ENCODE results near the gene TEX101. TPM values are rescaled to one million over a fixed set of nuclear protein-coding genes. Genes with fewer than 3 reads are reported as not detected.

The TEX101 gene, protein sequence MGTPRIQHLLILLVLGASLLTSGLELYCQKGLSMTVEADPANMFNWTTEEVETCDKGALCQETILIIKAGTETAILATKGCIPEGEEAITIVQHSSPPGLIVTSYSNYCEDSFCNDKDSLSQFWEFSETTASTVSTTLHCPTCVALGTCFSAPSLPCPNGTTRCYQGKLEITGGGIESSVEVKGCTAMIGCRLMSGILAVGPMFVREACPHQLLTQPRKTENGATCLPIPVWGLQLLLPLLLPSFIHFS
- not detected in 2 replicates for total RNA-seq

DNA sequence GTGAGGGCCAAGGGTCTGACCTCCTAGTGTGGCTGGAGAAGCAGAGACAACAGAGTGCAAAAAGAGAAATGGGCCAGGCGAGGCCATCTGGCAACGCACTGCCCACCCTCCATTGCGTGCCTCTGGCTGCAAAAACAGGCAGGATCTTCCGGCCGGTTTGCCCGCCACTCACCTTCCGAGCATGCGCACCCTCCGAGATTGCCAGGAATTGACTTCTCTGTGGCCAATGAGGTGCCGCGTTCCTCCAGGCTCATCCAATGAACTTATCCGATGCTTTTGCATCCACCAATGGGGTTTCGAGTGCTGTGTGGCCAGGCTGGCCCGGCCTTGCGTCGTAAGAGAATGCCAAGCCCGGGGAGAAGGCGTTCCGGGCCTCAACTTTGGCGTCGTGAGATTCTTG, at the start of gene TEX101:
TEX101 (plus strand) TSS at position 337 of the 400 bp plus-strand sequence. CDS start 1,030 bp downstream, outside the sequence.

DNA sequence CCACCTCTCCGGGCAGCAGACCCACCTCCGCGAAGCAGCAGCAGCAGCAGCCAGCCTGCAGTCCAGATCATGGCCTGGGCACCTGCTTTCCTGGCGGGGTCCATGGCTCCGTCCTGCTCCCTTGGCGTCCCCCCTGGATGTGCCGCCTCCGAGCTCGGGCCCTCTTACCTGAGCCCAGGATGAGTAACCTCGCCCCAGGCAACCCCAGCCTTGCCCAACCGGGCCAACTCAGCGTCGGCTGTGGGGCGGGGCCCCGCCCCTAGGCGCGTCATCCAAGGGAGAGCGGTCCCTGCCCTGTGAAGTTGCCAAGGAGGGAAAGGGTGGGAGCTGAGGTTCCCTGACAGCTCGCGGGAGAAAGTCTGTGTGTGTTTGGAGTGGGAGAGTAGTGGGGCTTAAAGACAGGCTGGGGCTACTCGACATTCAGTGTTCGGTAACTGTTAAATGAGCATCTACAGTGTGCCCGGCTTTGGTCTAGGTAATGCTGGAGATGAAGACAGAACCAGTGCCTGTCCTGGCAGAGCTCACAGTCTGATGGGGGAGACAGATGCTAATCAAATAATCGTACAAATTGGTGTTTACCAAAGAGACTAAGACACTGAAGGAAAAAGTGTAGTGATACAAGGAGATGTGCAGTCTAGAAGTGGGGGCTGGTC, 50.9 kb downstream of the TEX101 start, which contains the start of gene LYPD3:
LYPD3 (minus strand) TSS at position 141 of the 653 bp plus-strand sequence; CDS start at position 104, 37 bp downstream.

Other genes with a start within 250 kb of the TEX101 start
- gene PSG5, start 228.4 kb upstream of the TEX101 start, total RNA-seq, result 3.4 and 8.5 TPM in 2 replicates
- not detected in 2 replicates for gene PSG4, start 209.3 kb upstream of the TEX101 start, total RNA-seq
- 0.09 TPM in 1 of 2 replicates, not detected in the other for gene PSG9, start 145.4 kb upstream of the TEX101 start, total RNA-seq
- 0.09 TPM in 1 of 2 replicates, not detected in the other for gene CD177, start 61.2 kb upstream of the TEX101 start, total RNA-seq
- 0.09 and 0.14 TPM in 2 replicates for gene LYPD3, start 50.7 kb downstream of the TEX101 start, total RNA-seq
- gene PHLDB3, start 89.9 kb downstream of the TEX101 start, total RNA-seq, result 15.4 and 19.2 TPM in 2 replicates
- gene ETHE1, start 112.3 kb downstream of the TEX101 start, total RNA-seq, result 92.9 and 117 TPM in 2 replicates
- 0.14 and 0.28 TPM in 2 replicates for gene ZNF575, start 118.3 kb downstream of the TEX101 start, total RNA-seq
- 7.7 and 11.8 TPM in 2 replicates for gene XRCC1, start 160.6 kb downstream of the TEX101 start, total RNA-seq
- 0.55 and 1.4 TPM in 2 replicates for gene PINLYP, start 160.9 kb downstream of the TEX101 start, total RNA-seq
- 15.6 and 17.4 TPM in 2 replicates for gene IRGQ, start 181.2 kb downstream of the TEX101 start, total RNA-seq
- gene ZNF576, start 181.7 kb downstream of the TEX101 start, total RNA-seq, result 7.1 and 11.4 TPM in 2 replicates
- not detected in 2 replicates for gene SRRM5, start 197.2 kb downstream of the TEX101 start, total RNA-seq
- gene ZNF428, start 204.7 kb downstream of the TEX101 start, total RNA-seq, result 35.0 and 37.5 TPM in 2 replicates
- gene CADM4, start 225.0 kb downstream of the TEX101 start, total RNA-seq, result 2.0 and 3.0 TPM in 2 replicates